ENCODE results near the gene MEX3D. TPM values are rescaled to one million over a fixed set of nuclear protein-coding genes. Genes with fewer than 3 reads are reported as not detected.

The MEX3D gene
- polyA plus RNA-seq (2011; rRNA removed) = 1.4 and 2.1 TPM in 2 replicates
- 6.7 and 13.1 TPM in 2 replicates for polyA plus RNA-seq (2012; cell fraction: cytosol; rRNA removed)
- polyA plus RNA-seq (2012; cell fraction: nucleus; rRNA removed) = 5.6 and 10.5 TPM in 2 replicates
- 6.6 to 7.5 TPM (median 7.1 TPM) in 3 replicates for polyA plus RNA-seq (2017; fragmentation: RNase III; extraction: RNeasy Plus Mini Kit Qiagen cat#74134 plus additional on column Dnase treatment)
- polyA minus RNA-seq (2011; rRNA and poly(A)+ RNA removed) = 2.9 and 4.6 TPM in 2 replicates

DNA sequence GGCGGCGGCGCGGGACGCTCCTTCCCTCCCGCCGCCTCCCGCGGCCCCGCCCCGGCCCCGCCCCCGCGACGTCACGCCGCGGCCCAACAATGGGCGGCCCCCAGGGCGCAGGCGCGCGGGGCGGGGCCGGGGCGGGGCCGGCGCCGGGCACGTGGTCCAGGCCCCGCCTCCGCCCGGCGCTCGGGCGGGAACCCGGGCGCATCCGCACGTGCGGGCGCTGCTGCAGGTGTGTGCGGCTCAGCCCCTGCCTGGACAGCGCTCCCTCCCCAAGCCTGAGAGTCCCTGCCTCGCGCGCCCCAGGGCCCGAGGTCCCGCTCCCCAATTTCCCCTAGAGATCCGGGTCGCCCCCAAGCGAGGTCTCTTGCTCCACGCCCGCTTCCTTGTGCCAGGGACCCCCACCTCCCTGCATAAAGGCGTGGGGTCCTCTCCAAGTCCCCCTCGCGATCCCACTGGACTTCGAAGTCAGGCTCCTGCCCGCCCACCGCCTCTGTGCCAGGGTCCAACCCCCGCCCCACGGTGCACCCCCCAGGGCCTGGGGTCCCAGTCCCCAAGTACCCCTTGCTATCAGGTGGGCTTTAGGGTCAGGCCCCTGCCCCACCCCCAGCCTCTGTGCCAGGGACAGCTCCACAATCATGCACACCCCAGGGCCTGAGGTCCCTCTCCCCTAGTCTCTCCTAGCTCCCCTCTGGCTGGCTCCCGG lies at the start of gene MEX3D:
MEX3D (minus strand) TSS at position 6 of the 700 bp plus-strand sequence. CDS start 267 bp downstream, outside the sequence.
- Histone ChIP-seq H3K27ac (peak within 1 kb of the TSS; percentile 82 to 92), H3K9me3 (no peaks in the 10 kb centered on the region), H3K4me3 (peak within 1 kb of the TSS; percentile 76), H3K4me2 (peak within 1 kb of the TSS; percentile 98), H3K4me1 (peaks cover 4% of the 10 kb centered on the region; the same call in 1 of the 3 replicates)
- CTCF ChIA-PET = interaction anchor here (0.6 kb wide), 1 partner anchor 84 kb away, joined by 4 read pairs; no protein-coding TSS in a partner anchor
- ATAC-seq (peak; percentile 49 to 51), DNase-seq (ENCODE audit: low read depth in 1 of 2, low spot score in 1 of 2) (peak; percentile 62 to 67), FAIRE-seq (no peak)
- POLR2A ChIA-PET = interaction anchor here (0.6 kb wide), 1 partner anchor 20 kb away, joined by 3 read pairs; no protein-coding TSS in a partner anchor
- WGBS (ENCODE audit: missing lambda C conversion rate) = 45% methylated on average over 8 of the region's 63 CpGs
- TF ChIP-seq, protein P1, sequence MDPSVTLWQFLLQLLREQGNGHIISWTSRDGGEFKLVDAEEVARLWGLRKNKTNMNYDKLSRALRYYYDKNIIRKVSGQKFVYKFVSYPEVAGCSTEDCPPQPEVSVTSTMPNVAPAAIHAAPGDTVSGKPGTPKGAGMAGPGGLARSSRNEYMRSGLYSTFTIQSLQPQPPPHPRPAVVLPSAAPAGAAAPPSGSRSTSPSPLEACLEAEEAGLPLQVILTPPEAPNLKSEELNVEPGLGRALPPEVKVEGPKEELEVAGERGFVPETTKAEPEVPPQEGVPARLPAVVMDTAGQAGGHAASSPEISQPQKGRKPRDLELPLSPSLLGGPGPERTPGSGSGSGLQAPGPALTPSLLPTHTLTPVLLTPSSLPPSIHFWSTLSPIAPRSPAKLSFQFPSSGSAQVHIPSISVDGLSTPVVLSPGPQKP (IDR thresholded peaks at IDR 0.05; ENCODE audit: low read depth, low read length) = no peak
- TF ChIP-seq CHD2 (IDR thresholded peaks at IDR 0.05; ENCODE audit: low read length, partially characterized antibody) (no peak), RCOR1 (IDR thresholded peaks at IDR 0.05; ENCODE audit: low read depth, low read length) (no peak), NFE2L2 (conservative IDR thresholded peaks at IDR 0.05; ENCODE audit: low read length) (no peak), HOXB13 (CRISPR knock-in tag; IDR thresholded peaks at IDR 0.05; ENCODE audit: low read depth) (peak; percentile 68), MYC (IDR thresholded peaks at IDR 0.05; ENCODE audit: borderline replicate concordance, low read length) (no peak), NPAS2 (CRISPR knock-in tag; IDR thresholded peaks at IDR 0.05; ENCODE audit: borderline replicate concordance) (0 out of 2 replicates have a peak, but pooled peaks have one; percentile 40), RNF2 (IDR thresholded peaks at IDR 0.05; ENCODE audit: borderline replicate concordance, low read depth) (peak; percentile 91; the same call in 1 of the 2 replicates), RAD21 (conservative IDR thresholded peaks at IDR 0.05 in 1 of 2, IDR thresholded peaks at IDR 0.05 in 1 of 2) (no peak), HOXB5 (CRISPR knock-in tag; IDR thresholded peaks at IDR 0.05) (peak; percentile 85; the same call in 1 of the 2 replicates), FOSL2 (IDR thresholded peaks at IDR 0.05) (no peak), FOSL2 (CRISPR knock-in tag; IDR thresholded peaks at IDR 0.05) (no peak), TP53 (CRISPR knock-in tag; IDR thresholded peaks at IDR 0.05) (0 out of 2 replicates have a peak, but pooled peaks have one; percentile 51), RFX5 (IDR thresholded peaks at IDR 0.05) (no peak), POLR2A (IDR thresholded peaks at IDR 0.05; ENCODE audit: low read length) (0 out of 2 replicates have a peak, but pooled peaks have one; percentile 21), CEBPB (IDR thresholded peaks at IDR 0.05) (no peak), FOXS1 (CRISPR knock-in tag; IDR thresholded peaks at IDR 0.05) (no peak), POLR2AphosphoS2 (conservative IDR thresholded peaks at IDR 0.05; ENCODE audit: low read length) (no peak), ZC3H11A (IDR thresholded peaks at IDR 0.05) (no peak), BHLHE40 (IDR thresholded peaks at IDR 0.05; ENCODE audit: low read depth, low read length) (peak; percentile 82)
- TF ChIP-seq, protein P2, sequence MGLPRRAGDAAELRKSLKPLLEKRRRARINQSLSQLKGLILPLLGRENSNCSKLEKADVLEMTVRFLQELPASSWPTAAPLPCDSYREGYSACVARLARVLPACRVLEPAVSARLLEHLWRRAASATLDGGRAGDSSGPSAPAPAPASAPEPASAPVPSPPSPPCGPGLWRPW (IDR thresholded peaks at IDR 0.05) = no peak
- TF ChIP-seq, protein P3, sequence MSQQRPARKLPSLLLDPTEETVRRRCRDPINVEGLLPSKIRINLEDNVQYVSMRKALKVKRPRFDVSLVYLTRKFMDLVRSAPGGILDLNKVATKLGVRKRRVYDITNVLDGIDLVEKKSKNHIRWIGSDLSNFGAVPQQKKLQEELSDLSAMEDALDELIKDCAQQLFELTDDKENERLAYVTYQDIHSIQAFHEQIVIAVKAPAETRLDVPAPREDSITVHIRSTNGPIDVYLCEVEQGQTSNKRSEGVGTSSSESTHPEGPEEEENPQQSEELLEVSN (IDR thresholded peaks at IDR 0.05; ENCODE audit: borderline replicate concordance, low read depth) = peak; percentile 99
- TF ChIP-seq, protein P4, sequence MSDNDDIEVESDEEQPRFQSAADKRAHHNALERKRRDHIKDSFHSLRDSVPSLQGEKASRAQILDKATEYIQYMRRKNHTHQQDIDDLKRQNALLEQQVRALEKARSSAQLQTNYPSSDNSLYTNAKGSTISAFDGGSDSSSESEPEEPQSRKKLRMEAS (IDR thresholded peaks at IDR 0.05) = peak; percentile 98
- TF ChIP-seq, protein P5, sequence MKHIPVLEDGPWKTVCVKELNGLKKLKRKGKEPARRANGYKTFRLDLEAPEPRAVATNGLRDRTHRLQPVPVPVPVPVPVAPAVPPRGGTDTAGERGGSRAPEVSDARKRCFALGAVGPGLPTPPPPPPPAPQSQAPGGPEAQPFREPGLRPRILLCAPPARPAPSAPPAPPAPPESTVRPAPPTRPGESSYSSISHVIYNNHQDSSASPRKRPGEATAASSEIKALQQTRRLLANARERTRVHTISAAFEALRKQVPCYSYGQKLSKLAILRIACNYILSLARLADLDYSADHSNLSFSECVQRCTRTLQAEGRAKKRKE (CRISPR knock-in tag; IDR thresholded peaks at IDR 0.05; ENCODE audit: low read depth) = peak; percentile 82; the same call in 1 of the 2 replicates
- TF ChIP-seq, protein P6, sequence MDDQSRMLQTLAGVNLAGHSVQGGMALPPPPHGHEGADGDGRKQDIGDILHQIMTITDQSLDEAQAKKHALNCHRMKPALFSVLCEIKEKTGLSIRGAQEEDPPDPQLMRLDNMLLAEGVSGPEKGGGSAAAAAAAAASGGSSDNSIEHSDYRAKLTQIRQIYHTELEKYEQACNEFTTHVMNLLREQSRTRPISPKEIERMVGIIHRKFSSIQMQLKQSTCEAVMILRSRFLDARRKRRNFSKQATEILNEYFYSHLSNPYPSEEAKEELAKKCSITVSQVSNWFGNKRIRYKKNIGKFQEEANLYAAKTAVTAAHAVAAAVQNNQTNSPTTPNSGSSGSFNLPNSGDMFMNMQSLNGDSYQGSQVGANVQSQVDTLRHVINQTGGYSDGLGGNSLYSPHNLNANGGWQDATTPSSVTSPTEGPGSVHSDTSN (IDR thresholded peaks at IDR 0.05) = no peak
- TF ChIP-seq, protein P7, sequence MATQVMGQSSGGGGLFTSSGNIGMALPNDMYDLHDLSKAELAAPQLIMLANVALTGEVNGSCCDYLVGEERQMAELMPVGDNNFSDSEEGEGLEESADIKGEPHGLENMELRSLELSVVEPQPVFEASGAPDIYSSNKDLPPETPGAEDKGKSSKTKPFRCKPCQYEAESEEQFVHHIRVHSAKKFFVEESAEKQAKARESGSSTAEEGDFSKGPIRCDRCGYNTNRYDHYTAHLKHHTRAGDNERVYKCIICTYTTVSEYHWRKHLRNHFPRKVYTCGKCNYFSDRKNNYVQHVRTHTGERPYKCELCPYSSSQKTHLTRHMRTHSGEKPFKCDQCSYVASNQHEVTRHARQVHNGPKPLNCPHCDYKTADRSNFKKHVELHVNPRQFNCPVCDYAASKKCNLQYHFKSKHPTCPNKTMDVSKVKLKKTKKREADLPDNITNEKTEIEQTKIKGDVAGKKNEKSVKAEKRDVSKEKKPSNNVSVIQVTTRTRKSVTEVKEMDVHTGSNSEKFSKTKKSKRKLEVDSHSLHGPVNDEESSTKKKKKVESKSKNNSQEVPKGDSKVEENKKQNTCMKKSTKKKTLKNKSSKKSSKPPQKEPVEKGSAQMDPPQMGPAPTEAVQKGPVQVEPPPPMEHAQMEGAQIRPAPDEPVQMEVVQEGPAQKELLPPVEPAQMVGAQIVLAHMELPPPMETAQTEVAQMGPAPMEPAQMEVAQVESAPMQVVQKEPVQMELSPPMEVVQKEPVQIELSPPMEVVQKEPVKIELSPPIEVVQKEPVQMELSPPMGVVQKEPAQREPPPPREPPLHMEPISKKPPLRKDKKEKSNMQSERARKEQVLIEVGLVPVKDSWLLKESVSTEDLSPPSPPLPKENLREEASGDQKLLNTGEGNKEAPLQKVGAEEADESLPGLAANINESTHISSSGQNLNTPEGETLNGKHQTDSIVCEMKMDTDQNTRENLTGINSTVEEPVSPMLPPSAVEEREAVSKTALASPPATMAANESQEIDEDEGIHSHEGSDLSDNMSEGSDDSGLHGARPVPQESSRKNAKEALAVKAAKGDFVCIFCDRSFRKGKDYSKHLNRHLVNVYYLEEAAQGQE (IDR thresholded peaks at IDR 0.05) = no peak
- TF ChIP-seq, protein P8, sequence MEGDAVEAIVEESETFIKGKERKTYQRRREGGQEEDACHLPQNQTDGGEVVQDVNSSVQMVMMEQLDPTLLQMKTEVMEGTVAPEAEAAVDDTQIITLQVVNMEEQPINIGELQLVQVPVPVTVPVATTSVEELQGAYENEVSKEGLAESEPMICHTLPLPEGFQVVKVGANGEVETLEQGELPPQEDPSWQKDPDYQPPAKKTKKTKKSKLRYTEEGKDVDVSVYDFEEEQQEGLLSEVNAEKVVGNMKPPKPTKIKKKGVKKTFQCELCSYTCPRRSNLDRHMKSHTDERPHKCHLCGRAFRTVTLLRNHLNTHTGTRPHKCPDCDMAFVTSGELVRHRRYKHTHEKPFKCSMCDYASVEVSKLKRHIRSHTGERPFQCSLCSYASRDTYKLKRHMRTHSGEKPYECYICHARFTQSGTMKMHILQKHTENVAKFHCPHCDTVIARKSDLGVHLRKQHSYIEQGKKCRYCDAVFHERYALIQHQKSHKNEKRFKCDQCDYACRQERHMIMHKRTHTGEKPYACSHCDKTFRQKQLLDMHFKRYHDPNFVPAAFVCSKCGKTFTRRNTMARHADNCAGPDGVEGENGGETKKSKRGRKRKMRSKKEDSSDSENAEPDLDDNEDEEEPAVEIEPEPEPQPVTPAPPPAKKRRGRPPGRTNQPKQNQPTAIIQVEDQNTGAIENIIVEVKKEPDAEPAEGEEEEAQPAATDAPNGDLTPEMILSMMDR (IDR thresholded peaks at IDR 0.05) = no peak

All from A549 (cell line).